Tibial nerve (tissue), 4 donors: Measurements from ENCODE around the gene CCDC85C. TPM values are rescaled to one million over a fixed set of nuclear protein-coding genes. Genes with fewer than 3 reads are reported as not detected.
A peak's percentile ranks its signal among the peaks of the same experiment; 100 is the strongest.

Experiments
- DNase-seq, 2 donors: peaks; one replicate each; pipeline ENCODE4 v3.0.0-alpha.2; 2019; ENCODE audit warnings: low spot score in 2 of 2
- H3K27ac ChIP-seq, 4 donors: fragments of 200-600 bp; sonication (generic) in 3 of 4; one replicate each; pipeline ENCODE4 v1.5.1; 2017 to 2019; ENCODE audit warnings: mild to moderate bottlenecking in 1 of 4
- H3K27me3 ChIP-seq, 2 donors: fragments of 200-600 bp; sonication (generic) in 1 of 2; one replicate each; pipeline versions ENCODE4 v1.5.1 to v1.6.0; 2017 to 2019
- H3K36me3 ChIP-seq, 3 donors: fragments of 200-600 bp; sonication (generic); one replicate each; pipeline ENCODE4 v1.5.1; 2018 to 2019
- H3K4me1 ChIP-seq, 4 donors: fragments of 200-600 bp; sonication (generic) in 3 of 4; one replicate each; pipeline ENCODE4 v1.5.1; 2017 to 2019
- H3K4me3 ChIP-seq, 4 donors: fragments of 200-600 bp; sonication (generic) in 3 of 4; one replicate each; pipeline ENCODE4 v1.5.1; 2017 to 2019; ENCODE audit warnings: mild to moderate bottlenecking in 1 of 4, moderate library complexity in 1 of 4
- H3K9me3 ChIP-seq, 4 donors: fragments of 200-600 bp; sonication (generic) in 3 of 4; one replicate each; pipeline ENCODE4 v1.5.1; 2017 to 2019
- EP300 ChIP-seq, 2 donors: sonication (generic); formaldehyde crosslinking; IDR thresholded peaks; one replicate each; pipeline ENCODE4 v1.6.1; 2017; ENCODE audit warnings: antibody characterized with exemption in 2 of 2, mild to moderate bottlenecking in 1 of 2
- POLR2A ChIP-seq, 2 donors: fragments of 450-650 bp; IDR thresholded peaks; one replicate each; pipeline ENCODE4 v1.6.1; 2017; ENCODE audit warnings: antibody characterized with exemption in 2 of 2, mild to moderate bottlenecking in 2 of 2, moderate library complexity in 2 of 2
- WGBS, 2 donors: methylation state at CpG; one replicate each; pipeline ENCODE4 v1.1.5; 2018; 5-methylcytosine and 5-hydroxymethylcytosine counted together
- total RNA-seq, 4 donors: library from RNA; depleted of rRNA; stranded (reverse); fragments of >200 nt; gene quantifications; one replicate each; pipeline ENCODE4 v1.1.0, GENCODE V29; 2016
- TF ChIP-seq, protein P1 (sequence below), 5 experiments: fragments of 200-600 bp in 3 of 5; fragments of 450-650 bp in 2 of 5; sonication (generic) in 3 of 5; IDR thresholded peaks; one replicate each; pipeline ENCODE4 v1.5.1; 2016 to 2019; ENCODE audit warnings: antibody characterized with exemption in 5 of 5, mild to moderate bottlenecking in 3 of 5, moderate library complexity in 2 of 5

Gene CCDC85C
- total RNA-seq, 4 donors from 2014 or later = 0.60 to 4.6 (median 1.8) TPM

DNA sequence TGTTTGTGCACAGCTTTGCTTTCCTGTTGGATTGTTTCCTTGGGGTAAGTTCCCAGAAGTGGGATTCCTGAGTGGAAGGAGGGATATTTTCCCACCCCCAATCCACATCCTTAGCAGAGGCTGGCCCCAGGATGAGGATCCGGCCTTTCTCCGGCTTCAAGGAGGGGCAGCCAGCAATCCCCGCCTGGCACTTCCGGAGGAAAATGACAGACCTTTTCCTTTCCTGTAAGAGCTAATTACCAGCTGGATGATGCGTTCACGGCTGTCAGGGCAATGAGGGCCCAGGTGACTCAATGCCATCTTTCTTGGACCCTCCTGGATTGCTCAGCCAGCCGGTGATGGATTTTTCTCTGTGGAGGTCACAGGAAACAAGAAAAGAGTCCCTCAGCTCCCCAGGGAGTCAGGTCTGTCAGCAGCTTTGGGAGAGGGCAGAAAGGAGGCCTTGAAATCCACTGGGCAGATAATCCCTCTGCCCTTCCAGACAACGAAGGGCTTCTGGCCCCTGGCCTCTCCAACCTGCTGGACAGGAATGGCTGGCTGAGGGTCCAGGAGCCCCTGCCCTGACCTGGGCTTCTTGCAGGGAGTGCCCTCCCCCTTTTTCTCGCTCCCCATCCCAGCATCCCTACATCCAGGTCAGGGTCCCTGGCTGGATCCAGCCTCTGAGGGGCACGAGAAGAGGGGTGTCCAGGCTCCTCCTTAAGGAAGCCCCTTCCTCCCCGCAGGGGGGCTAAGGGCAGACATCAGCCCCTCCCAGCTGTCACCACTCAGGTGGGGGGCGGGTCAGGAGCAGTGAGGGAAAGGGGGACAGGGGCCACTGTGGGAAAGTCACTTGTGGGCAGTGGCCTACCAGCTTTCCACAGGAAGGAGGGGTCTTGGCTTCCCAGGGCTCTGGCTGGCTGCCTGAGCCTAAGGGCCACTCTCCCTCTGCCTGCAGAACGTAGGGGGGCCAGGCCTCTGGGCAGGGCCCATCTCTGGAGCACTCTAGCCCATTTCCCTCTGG, 16.1 kb upstream of the CCDC85C start:
- no peak for DNase-seq
- no peaks in the 10 kb centered on the region for H3K36me3 ChIP-seq
- no peak overlapping the region for H3K4me3 ChIP-seq
- peaks cover 0 to 18% of the 10 kb centered on the region in 2 donors for H3K27me3 ChIP-seq
- H3K4me1 ChIP-seq = peaks cover 0 to 18% (median 4%) of the 10 kb centered on the region in 4 donors
- TF ChIP-seq POLR2A (IDR thresholded peaks at IDR 0.05) = no peak
- TF ChIP-seq EP300 (IDR thresholded peaks at IDR 0.05) = peak in 1 of 2 donors; percentile 64
- whole genome bisulfite sequencing, 2 donors = 45 to 48% methylated on average over 11 to 13 of the region's 13 CpGs
- peak overlapping the region in 1 of 4 donors; percentile 11 for H3K27ac ChIP-seq
- H3K9me3 ChIP-seq = no peaks in the 10 kb centered on the region

DNA sequence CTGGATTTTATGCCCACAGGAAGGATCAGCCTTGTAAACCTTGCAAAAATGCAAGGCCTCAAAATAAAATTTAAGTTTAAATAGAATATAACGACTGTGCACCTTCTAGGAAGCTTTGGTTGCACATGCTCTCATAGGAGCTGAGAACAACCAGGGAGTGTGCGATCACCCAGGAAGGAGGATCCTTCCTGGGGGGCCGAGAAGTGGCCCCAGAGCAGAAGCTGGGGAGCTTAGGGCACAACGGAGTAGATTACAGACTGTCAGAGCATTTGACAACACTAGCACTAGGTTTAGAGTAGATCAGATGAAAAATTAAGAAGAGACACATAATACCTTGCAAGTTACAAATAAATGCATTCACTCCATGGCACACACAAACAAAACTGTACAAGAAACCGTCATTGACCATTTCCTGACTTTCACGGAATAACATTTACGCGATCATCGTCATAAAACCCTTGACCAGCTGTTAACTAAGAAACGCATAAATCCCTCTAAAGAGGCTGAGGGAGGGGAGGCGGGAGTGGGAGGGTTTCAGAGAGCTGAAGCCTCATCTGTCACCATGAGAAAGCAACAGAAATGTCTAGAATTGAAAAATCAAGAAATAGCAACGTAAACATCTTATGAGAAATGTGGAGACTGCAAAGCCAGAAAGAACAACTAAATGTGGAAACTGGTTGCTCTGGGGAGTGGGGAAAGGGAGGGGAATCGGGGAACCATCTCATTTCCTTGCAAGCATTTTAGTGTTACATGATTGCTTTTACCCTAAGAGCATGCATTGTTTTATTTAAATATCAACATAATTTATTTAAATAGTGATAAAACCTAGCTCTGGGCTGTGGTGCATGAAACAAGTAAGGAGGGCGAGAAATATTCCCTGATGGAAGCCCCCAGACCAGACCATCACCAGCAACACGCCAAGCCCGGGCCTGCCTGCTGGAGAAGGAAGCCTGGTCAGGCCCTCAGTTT, 13.1 kb upstream of the CCDC85C start:
- Histone ChIP-seq H3K27ac (no peak overlapping the region), H3K4me1 (peaks cover 0 to 15% (median 5%) of the 10 kb centered on the region in 4 donors), H3K36me3 (no peaks in the 10 kb centered on the region), H3K9me3 (no peaks in the 10 kb centered on the region), H3K4me3 (no peak overlapping the region), H3K27me3 (peaks cover 0 to 17% of the 10 kb centered on the region in 2 donors)
- 58 to 62% methylated on average over 16 of the region's 16 CpGs for WGBS, 2 donors
- TF ChIP-seq POLR2A (IDR thresholded peaks at IDR 0.05) = no peak
- no peak for TF ChIP-seq EP300 (IDR thresholded peaks at IDR 0.05)
- TF ChIP-seq, protein P1, sequence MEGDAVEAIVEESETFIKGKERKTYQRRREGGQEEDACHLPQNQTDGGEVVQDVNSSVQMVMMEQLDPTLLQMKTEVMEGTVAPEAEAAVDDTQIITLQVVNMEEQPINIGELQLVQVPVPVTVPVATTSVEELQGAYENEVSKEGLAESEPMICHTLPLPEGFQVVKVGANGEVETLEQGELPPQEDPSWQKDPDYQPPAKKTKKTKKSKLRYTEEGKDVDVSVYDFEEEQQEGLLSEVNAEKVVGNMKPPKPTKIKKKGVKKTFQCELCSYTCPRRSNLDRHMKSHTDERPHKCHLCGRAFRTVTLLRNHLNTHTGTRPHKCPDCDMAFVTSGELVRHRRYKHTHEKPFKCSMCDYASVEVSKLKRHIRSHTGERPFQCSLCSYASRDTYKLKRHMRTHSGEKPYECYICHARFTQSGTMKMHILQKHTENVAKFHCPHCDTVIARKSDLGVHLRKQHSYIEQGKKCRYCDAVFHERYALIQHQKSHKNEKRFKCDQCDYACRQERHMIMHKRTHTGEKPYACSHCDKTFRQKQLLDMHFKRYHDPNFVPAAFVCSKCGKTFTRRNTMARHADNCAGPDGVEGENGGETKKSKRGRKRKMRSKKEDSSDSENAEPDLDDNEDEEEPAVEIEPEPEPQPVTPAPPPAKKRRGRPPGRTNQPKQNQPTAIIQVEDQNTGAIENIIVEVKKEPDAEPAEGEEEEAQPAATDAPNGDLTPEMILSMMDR (IDR thresholded peaks at IDR 0.05) = no peak
- no peak for DNase-seq

DNA sequence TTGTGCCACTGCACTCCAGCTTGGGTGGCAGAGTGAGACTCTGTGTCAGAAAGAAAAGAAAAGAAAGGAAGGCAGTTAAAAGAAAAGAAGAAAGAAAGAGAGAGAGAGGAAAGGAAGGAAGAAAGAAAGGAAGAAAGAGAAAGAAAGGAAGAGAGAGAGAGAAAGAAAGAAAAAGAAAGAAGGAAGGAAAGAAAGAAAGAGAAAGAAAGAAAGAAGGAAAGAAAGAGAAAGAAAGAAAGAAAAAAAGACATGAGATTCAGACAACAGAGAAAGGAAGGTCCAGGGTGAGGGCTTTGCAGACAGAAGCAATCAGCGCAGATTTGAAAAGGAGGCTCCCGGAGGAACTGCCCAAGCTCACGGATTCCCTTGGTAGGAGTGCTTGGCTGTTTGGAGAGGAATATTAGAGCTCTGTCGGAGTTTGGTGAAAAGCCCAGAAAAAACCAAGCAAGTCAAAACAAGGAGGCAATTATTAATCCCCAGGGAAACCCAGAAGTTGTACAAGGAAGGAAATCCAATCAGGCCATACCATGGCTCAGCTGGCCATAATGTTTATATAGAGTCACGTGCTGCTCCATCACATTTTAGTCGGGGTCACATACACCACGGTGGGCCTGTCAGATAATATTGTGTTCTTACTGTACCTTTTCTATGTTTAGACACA, 11.6 kb upstream of the CCDC85C start:
- 18 to 19% methylated on average over 7 of the region's 7 CpGs for WGBS, 2 donors
- peaks cover 0 to 10% of the 10 kb centered on the region in 2 donors for H3K27me3 ChIP-seq

DNA sequence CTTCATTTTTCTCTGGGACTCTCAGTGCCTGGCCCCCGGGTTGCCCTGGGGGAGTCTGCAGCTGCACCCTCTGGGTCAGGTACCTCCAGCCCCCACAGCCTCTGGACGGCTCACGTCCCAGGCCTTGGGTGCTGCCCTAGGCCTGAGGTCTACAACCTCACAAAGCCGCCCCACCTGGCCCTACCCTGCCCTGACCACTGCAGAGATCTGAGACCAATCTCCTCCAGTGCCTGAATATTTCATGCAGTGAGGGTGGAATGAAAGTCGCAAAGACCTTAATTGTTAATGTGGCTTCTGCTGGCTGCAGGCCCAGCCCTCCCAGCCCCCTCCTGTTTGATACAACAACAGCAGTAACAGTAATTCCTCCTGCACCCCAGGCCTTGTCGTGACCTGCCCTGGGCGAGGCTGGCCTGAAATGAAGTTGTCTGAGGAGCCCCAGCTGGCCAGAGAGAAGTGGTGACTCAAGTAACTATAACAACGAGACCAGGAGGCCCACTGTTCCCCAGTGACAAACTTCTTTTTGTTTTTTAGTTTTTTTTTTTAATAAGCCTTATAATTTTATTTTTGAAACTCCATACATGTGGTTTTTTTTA, 8.8 kb upstream of the CCDC85C start:
- no peak for DNase-seq
- H3K27ac ChIP-seq = no peak overlapping the region
- TF ChIP-seq EP300 (IDR thresholded peaks at IDR 0.05) = no peak
- TF ChIP-seq, protein P1 (IDR thresholded peaks at IDR 0.05) = no peak
- no peak for TF ChIP-seq POLR2A (IDR thresholded peaks at IDR 0.05)
- 41 to 50% methylated on average over 7 to 8 of the region's 8 CpGs for WGBS, 2 donors
- peaks cover 0 to 10% (median 5%) of the 10 kb centered on the region in 4 donors for H3K4me1 ChIP-seq
- no peaks in the 10 kb centered on the region for H3K9me3 ChIP-seq
- no peaks in the 10 kb centered on the region for H3K36me3 ChIP-seq
- H3K27me3 ChIP-seq = peaks cover 0 to 8% of the 10 kb centered on the region in 2 donors
- H3K4me3 ChIP-seq = no peak overlapping the region

More for the DNA sequence above, 11.6 kb upstream of the CCDC85C start:
- peak overlapping the region in 2 of 4 donors; percentile 7 to 19 for H3K27ac ChIP-seq
- no peaks in the 10 kb centered on the region for H3K36me3 ChIP-seq
- no peak overlapping the region for H3K4me3 ChIP-seq
- no peak for DNase-seq
- peaks cover 0 to 15% (median 5%) of the 10 kb centered on the region in 4 donors for H3K4me1 ChIP-seq
- no peak for TF ChIP-seq POLR2A (IDR thresholded peaks at IDR 0.05)
- TF ChIP-seq EP300 (IDR thresholded peaks at IDR 0.05) = no peak
- TF ChIP-seq, protein P1 (IDR thresholded peaks at IDR 0.05) = no peak
- no peaks in the 10 kb centered on the region for H3K9me3 ChIP-seq
